Choroid plexus epithelial cell (primary cell): Measurements from ENCODE around the gene POLR1D.
A peak's percentile ranks its signal among the peaks of the same experiment; 100 is the strongest.

ENCODE experiments used
- DNase-seq: peaks from one replicate; pipeline ENCODE4 v3.0.0-alpha.2; 2010; ENCODE audit warnings: low read depth
- H3K4me3 ChIP-seq: 2 replicates; pipeline ENCODE4 v1.5.1; 2011; ENCODE audit warnings: low read depth, mild to moderate bottlenecking, control low read depth, low read length, moderate library complexity
- TF ChIP-seq, protein P1 (sequence below): conservative IDR thresholded peaks from 2 replicates; pipeline ENCODE4 v1.5.1; 2011; ENCODE audit warnings: low read depth, mild to moderate bottlenecking, control low read depth, inconsistent platforms, low read length, moderate library complexity

POLR1D gene

DNA sequence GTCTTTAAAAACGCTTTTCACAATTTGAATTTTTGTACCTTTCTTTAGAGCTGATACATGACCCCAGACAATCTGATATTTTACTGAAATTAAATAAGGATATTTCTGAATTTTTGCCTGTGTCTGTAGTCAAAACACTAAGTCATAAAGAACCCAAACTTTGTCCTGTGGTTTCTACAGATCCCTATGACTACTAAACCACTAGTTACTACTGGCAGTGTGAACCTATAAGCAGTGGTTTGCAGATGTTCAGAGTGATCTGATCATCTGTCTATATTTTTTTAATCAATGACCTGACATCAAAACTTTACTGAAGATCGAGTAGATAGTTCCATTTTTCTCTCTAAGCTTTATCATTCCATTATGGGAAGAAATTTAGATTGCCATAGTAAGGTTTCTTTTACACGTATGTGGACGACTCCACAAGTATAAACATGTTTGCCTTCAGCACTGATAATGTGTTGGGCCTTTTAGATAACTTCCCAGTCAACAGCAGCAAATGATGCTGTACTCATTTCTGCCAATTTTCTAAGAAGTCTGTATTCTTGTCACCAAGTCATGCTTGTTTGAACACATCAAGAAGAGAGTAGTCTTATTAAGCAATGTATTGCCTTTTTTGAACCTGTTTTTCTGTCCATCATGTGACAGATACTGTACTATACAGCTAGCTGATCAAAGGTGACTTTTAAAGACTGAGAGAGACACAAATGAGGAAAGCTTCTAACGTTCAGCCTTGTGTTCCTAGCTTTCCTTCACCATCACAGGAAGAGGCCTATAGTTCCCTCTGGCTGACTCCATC is 21.8 kb downstream of the POLR1D start:
- TF ChIP-seq, protein P1, sequence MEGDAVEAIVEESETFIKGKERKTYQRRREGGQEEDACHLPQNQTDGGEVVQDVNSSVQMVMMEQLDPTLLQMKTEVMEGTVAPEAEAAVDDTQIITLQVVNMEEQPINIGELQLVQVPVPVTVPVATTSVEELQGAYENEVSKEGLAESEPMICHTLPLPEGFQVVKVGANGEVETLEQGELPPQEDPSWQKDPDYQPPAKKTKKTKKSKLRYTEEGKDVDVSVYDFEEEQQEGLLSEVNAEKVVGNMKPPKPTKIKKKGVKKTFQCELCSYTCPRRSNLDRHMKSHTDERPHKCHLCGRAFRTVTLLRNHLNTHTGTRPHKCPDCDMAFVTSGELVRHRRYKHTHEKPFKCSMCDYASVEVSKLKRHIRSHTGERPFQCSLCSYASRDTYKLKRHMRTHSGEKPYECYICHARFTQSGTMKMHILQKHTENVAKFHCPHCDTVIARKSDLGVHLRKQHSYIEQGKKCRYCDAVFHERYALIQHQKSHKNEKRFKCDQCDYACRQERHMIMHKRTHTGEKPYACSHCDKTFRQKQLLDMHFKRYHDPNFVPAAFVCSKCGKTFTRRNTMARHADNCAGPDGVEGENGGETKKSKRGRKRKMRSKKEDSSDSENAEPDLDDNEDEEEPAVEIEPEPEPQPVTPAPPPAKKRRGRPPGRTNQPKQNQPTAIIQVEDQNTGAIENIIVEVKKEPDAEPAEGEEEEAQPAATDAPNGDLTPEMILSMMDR = no peak
- no peak overlapping the region for H3K4me3 ChIP-seq
- DNase-seq = no peak

DNA sequence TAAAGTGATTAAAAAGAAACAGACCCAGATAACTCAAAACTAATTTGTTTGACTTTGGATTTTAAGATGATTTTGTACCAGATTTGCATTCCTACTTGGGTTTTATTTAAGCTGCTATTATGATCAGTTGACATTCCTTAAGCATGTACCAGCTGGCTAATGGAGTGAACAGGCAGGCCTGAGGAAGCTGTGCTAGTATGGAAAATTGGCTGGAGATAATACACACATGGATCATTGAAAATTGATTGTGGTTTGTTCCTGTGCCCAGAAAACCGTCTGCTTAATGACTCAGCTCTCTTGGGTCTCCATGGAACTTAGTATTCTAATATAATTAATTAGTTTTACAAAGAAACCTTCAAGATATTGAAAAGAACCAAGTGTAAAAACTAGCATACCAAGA is 22.6 kb downstream of the POLR1D start:
- DNase-seq = peak; percentile 67
- H3K4me3 ChIP-seq = no peak overlapping the region
- TF ChIP-seq, protein P1 = no peak

- TF ChIP-seq, protein P1 = no peak
- no peak overlapping the region for H3K4me3 ChIP-seq
- DNase-seq = no peak
Measured at GRCh38 chr13:27650312-27650711, 28.6 kb downstream of the POLR1D start.

- TF ChIP-seq, protein P1 = no peak
- DNase-seq = no peak
Measured at GRCh38 chr13:27654059-27654458, 32.4 kb downstream of the POLR1D start.

DNA sequence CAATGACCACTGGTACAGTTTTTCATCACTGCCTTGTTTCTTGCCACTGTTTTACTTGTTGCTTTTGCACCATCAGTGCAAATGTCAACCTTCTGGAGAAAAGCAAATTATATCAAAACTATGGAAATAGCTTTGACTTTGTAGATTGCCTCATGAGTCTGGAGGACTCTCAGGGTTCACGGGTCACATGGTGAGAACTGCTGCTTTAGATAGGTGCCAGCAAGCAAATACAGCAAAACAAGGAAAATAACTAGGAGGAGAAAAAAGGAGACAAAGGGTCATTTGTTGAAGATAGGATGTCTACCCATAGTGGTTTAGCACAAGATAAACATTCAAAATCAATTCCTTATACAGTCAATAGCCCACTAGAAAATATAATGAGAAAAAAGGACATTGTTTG is 33.1 kb downstream of the POLR1D start:
- DNase-seq = peak; percentile 14
- H3K4me3 ChIP-seq = no peak overlapping the region
- TF ChIP-seq, protein P1 = no peak

More at GRCh38 chr13:27654059-27654458, 32.4 kb downstream of the POLR1D start:
- H3K4me3 ChIP-seq = no peak overlapping the region

- H3K4me3 ChIP-seq = no peak overlapping the region
- no peak for DNase-seq
- TF ChIP-seq, protein P1 = no peak
Measured at GRCh38 chr13:27657724-27658123, 36.0 kb downstream of the POLR1D start.

DNA sequence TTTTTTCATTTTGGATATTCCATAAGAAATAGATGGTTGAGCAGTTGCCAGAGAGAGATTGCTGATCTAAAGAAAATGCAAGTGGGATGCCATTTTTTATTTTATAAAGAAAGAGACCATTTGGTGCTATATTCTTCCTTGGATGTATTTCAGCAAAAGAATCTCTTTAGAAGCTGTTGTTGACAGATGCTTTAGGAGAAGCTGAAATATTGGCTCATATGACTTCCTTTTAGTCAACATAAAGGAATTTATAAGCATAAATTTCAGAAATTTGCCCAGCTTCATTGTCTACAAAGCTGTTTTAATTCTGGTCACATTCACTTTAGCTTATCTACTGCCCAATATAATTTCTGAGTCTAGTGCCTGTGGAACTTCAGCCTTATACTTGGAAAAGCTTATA is 36.9 kb downstream of the POLR1D start:
- peak; percentile 80 for DNase-seq

More for the DNA sequence above, 36.9 kb downstream of the POLR1D start:
- TF ChIP-seq, protein P1 = no peak
- H3K4me3 ChIP-seq = no peak overlapping the region
